H1 (cell line): ENCODE results near the gene MAP1B. TPM values are rescaled to one million over a fixed set of nuclear protein-coding genes. Genes with fewer than 3 reads are reported as not detected.

Experiments used
- CTCF ChIA-PET: fragments of 300-600 bp; sonication (Branson Sonifier 250); formaldehyde crosslinking; loops from one replicate; lab custom pipeline; 2021; ENCODE audit not compliant: partially characterized antibody; lab: Charles Lee
- POLR2A ChIA-PET: fragments of 300-600 bp; sonication (Branson Sonifier 250); formaldehyde crosslinking; loops from one replicate; lab custom pipeline; 2021; ENCODE audit warnings: inconsistent platforms; ENCODE audit not compliant: partially characterized antibody; lab: Charles Lee
- DNase-seq, 2 experiments: peaks; one replicate each; pipeline versions ENCODE4 v3.0.0 to v3.0.0-alpha.2; 2010 to 2022; ENCODE audit warnings: low spot score in 2 of 2, low read depth in 1 of 2, mixed read lengths in 1 of 2
- FAIRE-seq: peaks from 2 replicates; lab custom pipeline; 2011; peaks lifted over from hg19 to GRCh38; lab: Jason Lieb, UNC
- H2AFZ ChIP-seq: 2 replicates; pipeline ENCODE4 v1.8.1; 2012; ENCODE audit warnings: low read length, inconsistent platforms
- H2AK5ac ChIP-seq: 2 replicates; pipeline ENCODE4 v1.6.1; 2013; ENCODE audit warnings: low read depth, low read length
- H2BK120ac ChIP-seq: replicated peaks from 2 replicates; pipeline ENCODE3; 2013; ENCODE audit warnings: low read depth, low read length, inconsistent platforms
- H2BK12ac ChIP-seq: 2 replicates; pipeline ENCODE4 v1.6.1; 2013; ENCODE audit warnings: low read depth, low read length
- H2BK15ac ChIP-seq: 2 replicates; pipeline ENCODE4 v1.6.1; 2013; ENCODE audit warnings: low read length
- H2BK20ac ChIP-seq: 2 replicates; pipeline ENCODE4 v1.6.1; 2013; ENCODE audit warnings: low read length
- H2BK5ac ChIP-seq: 2 replicates; pipeline ENCODE4 v1.6.1; 2013; ENCODE audit warnings: low read depth, low read length
- H3K14ac ChIP-seq: 2 replicates; pipeline ENCODE4 v1.6.1; 2013; ENCODE audit warnings: inconsistent platforms; ENCODE audit not compliant: insufficient read length
- H3K18ac ChIP-seq: 2 replicates; pipeline ENCODE4 v1.6.1; 2013; ENCODE audit warnings: low read length; ENCODE audit errors: extremely low read depth
- H3K23ac ChIP-seq: 2 replicates; pipeline ENCODE4 v1.6.1; 2013; ENCODE audit warnings: inconsistent platforms; ENCODE audit not compliant: insufficient read length
- H3K23me2 ChIP-seq: 2 replicates; pipeline ENCODE4 v1.6.1; 2013; ENCODE audit warnings: low read depth, low read length
- H3K27ac ChIP-seq: 2 replicates; pipeline ENCODE4 v1.6.1; 2011; ENCODE audit warnings: low read depth, low read length, inconsistent platforms
- H3K27me3 ChIP-seq, 4 experiments: replicated peaks in 1 of 4; 1 replicate in 1 of 4; 2 replicates in 3 of 4; pipeline versions ENCODE4 v1.6.1 to v1.8.1; 2011 to 2013; ENCODE audit warnings: low read length in 3 of 4, mild to moderate bottlenecking in 3 of 4, inconsistent platforms in 2 of 4, mixed read lengths in 2 of 4, moderate library complexity in 1 of 4; ENCODE audit not compliant: control insufficient read depth in 3 of 4, insufficient read depth in 3 of 4; ENCODE audit errors: extremely low read depth in 1 of 4
- H3K36me3 ChIP-seq, 4 experiments: 2 replicates each; pipeline versions ENCODE4 v1.6.1 to v1.8.1; 2011 to 2013; ENCODE audit warnings: mild to moderate bottlenecking in 4 of 4, low read length in 3 of 4, moderate library complexity in 2 of 4, control low read depth in 1 of 4, inconsistent platforms in 1 of 4; ENCODE audit not compliant: insufficient read depth in 4 of 4, control insufficient read depth in 2 of 4
- H3K4ac ChIP-seq: replicated peaks from 2 replicates; pipeline ENCODE3; 2013; ENCODE audit warnings: low read length, low read depth, mixed read lengths, inconsistent platforms; ENCODE audit not compliant: insufficient read length
- H3K4me1 ChIP-seq, 4 experiments: replicated peaks in 1 of 4; 1 replicate in 1 of 4; 2 replicates in 3 of 4; pipeline versions ENCODE4 v1.6.1 to v1.8.1; 2011 to 2013; ENCODE audit warnings: low read length in 3 of 4, inconsistent platforms in 2 of 4, mixed read lengths in 1 of 4; ENCODE audit not compliant: insufficient read depth in 4 of 4, control insufficient read depth in 3 of 4
- H3K4me2 ChIP-seq, 2 experiments: 2 replicates each; pipeline versions ENCODE4 v1.6.1 to v1.8.1; 2011 to 2013; ENCODE audit warnings: low read depth in 2 of 2, low read length in 2 of 2, control low read depth in 1 of 2, inconsistent platforms in 1 of 2, mild to moderate bottlenecking in 1 of 2; ENCODE audit not compliant: insufficient read depth in 1 of 2
- H3K4me3 ChIP-seq, 4 experiments: fragments of 200-600, 300-600 bp in 1 of 4; sonication (generic), shearing (Covaris generic), sonication (Bioruptor Twin) in 1 of 4; 2 replicates each; pipeline versions ENCODE4 v1.5.1 to v1.8.1; 2011 to 2016; ENCODE audit warnings: low read length in 4 of 4, low read depth in 3 of 4, control low read depth in 2 of 4, inconsistent platforms in 2 of 4, mild to moderate bottlenecking in 2 of 4, mixed read lengths in 1 of 4, moderate library complexity in 1 of 4; ENCODE audit not compliant: insufficient read depth in 2 of 4; ENCODE audit errors: extremely low read depth in 1 of 4
- H3K56ac ChIP-seq: replicated peaks from 2 replicates; pipeline ENCODE3; 2013; ENCODE audit warnings: low read depth, mild to moderate bottlenecking, mixed read lengths, low read length, inconsistent platforms; ENCODE audit not compliant: insufficient read length
- H3K79me1 ChIP-seq: 2 replicates; pipeline ENCODE4 v1.6.1; 2013; ENCODE audit warnings: low read depth, low read length, control low read depth
- H3K79me2 ChIP-seq, 2 experiments: 2 replicates each; pipeline versions ENCODE4 v1.6.1 to v1.8.1; 2012 to 2013; ENCODE audit warnings: low read length in 2 of 2, mild to moderate bottlenecking in 2 of 2, inconsistent platforms in 1 of 2; ENCODE audit not compliant: insufficient read depth in 2 of 2, control insufficient read depth in 1 of 2
- H3K9ac ChIP-seq, 4 experiments: replicated peaks in 1 of 4; 1 replicate in 1 of 4; 2 replicates in 3 of 4; pipeline versions ENCODE4 v1.6.1 to v1.8.1; 2011 to 2013; ENCODE audit warnings: low read depth in 3 of 4, low read length in 3 of 4, control low read depth in 2 of 4, mild to moderate bottlenecking in 2 of 4, moderate library complexity in 2 of 4, inconsistent platforms in 1 of 4; ENCODE audit errors: extremely low read depth in 1 of 4
- H3K9me3 ChIP-seq, 2 experiments: 2 replicates each; pipeline versions ENCODE4 v1.6.1 to v1.8.1; 2012 to 2013; ENCODE audit warnings: mild to moderate bottlenecking in 2 of 2, moderate library complexity in 2 of 2, control low read depth in 1 of 2, inconsistent platforms in 1 of 2, low read depth in 1 of 2, low read length in 1 of 2, mixed read lengths in 1 of 2; ENCODE audit not compliant: insufficient read depth in 2 of 2
- H4K20me1 ChIP-seq, 2 experiments: replicated peaks in 1 of 2; 2 replicates each; pipeline versions ENCODE3 to v1.8.1; 2011 to 2013; ENCODE audit warnings: inconsistent platforms in 2 of 2, low read length in 2 of 2, mild to moderate bottlenecking in 1 of 2; ENCODE audit not compliant: insufficient read depth in 2 of 2, control insufficient read depth in 1 of 2
- H4K5ac ChIP-seq: 2 replicates; pipeline ENCODE4 v1.6.1; 2013; ENCODE audit warnings: low read length, low read depth, mixed read lengths, inconsistent platforms; ENCODE audit not compliant: insufficient read length
- H4K8ac ChIP-seq: 2 replicates; pipeline ENCODE4 v1.8.0; 2013; ENCODE audit warnings: mild to moderate bottlenecking, moderate library complexity, low read length, inconsistent platforms; ENCODE audit not compliant: insufficient read depth; ENCODE audit errors: extremely low read depth
- H4K91ac ChIP-seq: replicated peaks from 2 replicates; pipeline ENCODE3; 2013; ENCODE audit warnings: low read length, mixed read lengths, inconsistent platforms; ENCODE audit not compliant: insufficient read length
- SRF ChIP-seq: IDR thresholded peaks from 2 replicates; pipeline ENCODE4 v1.6.1; 2011; ENCODE audit warnings: mild to moderate bottlenecking, low read depth, low read length, moderate library complexity
- TCF12 ChIP-seq: IDR thresholded peaks from 2 replicates; pipeline ENCODE4 v1.6.1; 2011; ENCODE audit warnings: low read depth, mild to moderate bottlenecking, low read length
- WGBS, 2 experiments: shearing (Covaris generic) in 1 of 2; methylation state at CpG; one replicate each; pipeline versions ENCODE4 v1.1.6 to v1.1.7; 2013 to 2015; ENCODE audit warnings: low lambda C conversion rate in 2 of 2, mixed read lengths in 2 of 2, inconsistent platforms in 1 of 2, low coverage in 1 of 2, missing lambda C conversion rate in 1 of 2; ENCODE audit not compliant: insufficient replicate concordance in 2 of 2, insufficient coverage in 1 of 2, insufficient read length in 1 of 2; ENCODE audit errors: extremely low coverage in 1 of 2, missing lambda C conversion rate in 1 of 2; 5-methylcytosine and 5-hydroxymethylcytosine counted together
- polyA plus RNA-seq, 7 experiments: library from polyadenylated mRNA; depleted of rRNA in 3 of 7; stranded (reverse) in 5 of 7; unstranded in 2 of 7; fragments of >200 nt in 5 of 7; fragments of 200-250 nt in 2 of 7; gene quantifications; 1 replicate in 5 of 7; 2 replicates in 1 of 7; 4 replicates in 1 of 7; pipeline versions ENCODE4 v1.2.1 to v1.2.3, GENCODE V29; 2011 to 2013; ENCODE audit warnings: missing spikeins in 2 of 7, mixed read lengths in 2 of 7
- total RNA-seq: library from RNA; stranded (reverse); fragmentation: NEBNext Ultra II Directional; extraction: Animal tissue kit (Norgen Biotek cat#: 25700); gene quantifications from 2 replicates; pipeline ENCODE4 v1.2.1, GENCODE V29; 2021

MAP1B gene
- total and polyA plus RNA-seq, 2 of the 8 experiments (the other 6 are each of a cell fraction or from before 2014, with no cell fraction given), result 24.5 to 120 TPM

DNA sequence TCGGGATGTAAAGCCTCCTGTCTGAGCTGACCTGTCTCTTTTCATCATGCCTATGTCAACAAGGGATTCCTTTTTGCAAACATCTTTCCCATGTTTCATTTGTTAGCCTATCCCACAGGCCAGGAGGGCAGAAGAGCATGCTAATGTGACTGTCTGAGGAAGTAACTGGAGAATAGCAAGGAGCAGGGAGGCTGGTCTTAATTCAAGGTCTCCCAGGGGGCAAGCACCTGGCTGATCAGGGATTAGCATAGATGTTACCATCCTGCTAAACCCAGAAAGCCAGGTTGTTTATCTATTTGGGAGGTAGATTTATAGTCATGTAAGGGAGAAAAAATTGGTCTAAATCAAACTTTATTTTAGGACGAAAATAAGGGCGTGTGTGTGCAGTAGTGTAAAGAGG lies 36.7 kb upstream of the MAP1B start:
- Histone ChIP-seq H2BK12ac (no peak overlapping the region), H3K27me3 (no peaks in the 10 kb centered on the region), H4K5ac (no peak overlapping the region), H2BK5ac (no peak overlapping the region), H3K4me2 (peak overlapping the region; percentile 32 to 41; a peak in 2 of 4 replicates), H3K56ac (no peak overlapping the region), H3K79me2 (no peaks in the 10 kb centered on the region), H3K4ac (peak overlapping the region; percentile 27), H3K23ac (no peak overlapping the region), H3K4me1 (peaks cover 6 to 18% (median 15%) of the 10 kb centered on the region in 4 experiments), H2BK15ac (no peak overlapping the region), H4K8ac (no peak overlapping the region), H2AK5ac (no peak overlapping the region), H3K18ac (no peak overlapping the region; the same call in 1 of the 2 replicates), H3K36me3 (no peaks in the 10 kb centered on the region), H3K79me1 (no peaks in the 10 kb centered on the region), H4K91ac (no peak overlapping the region), H3K23me2 (no peaks in the 10 kb centered on the region), H2BK20ac (no peak overlapping the region), H2AFZ (0 out of 2 replicates have a peak overlapping the region, but pooled peaks have one; percentile 68), H3K4me3 (no peak overlapping the region), H3K27ac (no peak overlapping the region), H3K9me3 (no peaks in the 10 kb centered on the region), H4K20me1 (no peaks in the 10 kb centered on the region), H3K14ac (no peak overlapping the region), H3K9ac (no peak overlapping the region), H2BK120ac (no peak overlapping the region)
- CTCF ChIA-PET, result interaction anchor here (1.4 to 1.8 kb wide), 2 partner anchors 9 to 41 kb away, joined by 3 to 4 read pairs; no protein-coding TSS in a partner anchor
- DNase-seq (no peak), FAIRE-seq (peak; percentile 76)
- WGBS, 2 experiments, result 53 to 100% methylated on average over 2 to 3 of the region's 3 CpGs
- TF ChIP-seq TCF12, result peak; percentile 83
- TF ChIP-seq SRF, result no peak
- POLR2A ChIA-PET, result interaction anchor here (0.7 to 1.0 kb wide), 2 partner anchors 10 to 42 kb away, joined by 3 to 4 read pairs; no protein-coding TSS in a partner anchor
